ENCODE measurements around the gene HIVEP3. TPM values are rescaled to one million over a fixed set of nuclear protein-coding genes. Genes with fewer than 3 reads are reported as not detected.

HIVEP3 gene
- total and polyA plus RNA-seq, 2 of the 13 experiments (the other 11 are each of a cell fraction or from before 2014, with no cell fraction given): 0.05 TPM; not detected in 1

DNA sequence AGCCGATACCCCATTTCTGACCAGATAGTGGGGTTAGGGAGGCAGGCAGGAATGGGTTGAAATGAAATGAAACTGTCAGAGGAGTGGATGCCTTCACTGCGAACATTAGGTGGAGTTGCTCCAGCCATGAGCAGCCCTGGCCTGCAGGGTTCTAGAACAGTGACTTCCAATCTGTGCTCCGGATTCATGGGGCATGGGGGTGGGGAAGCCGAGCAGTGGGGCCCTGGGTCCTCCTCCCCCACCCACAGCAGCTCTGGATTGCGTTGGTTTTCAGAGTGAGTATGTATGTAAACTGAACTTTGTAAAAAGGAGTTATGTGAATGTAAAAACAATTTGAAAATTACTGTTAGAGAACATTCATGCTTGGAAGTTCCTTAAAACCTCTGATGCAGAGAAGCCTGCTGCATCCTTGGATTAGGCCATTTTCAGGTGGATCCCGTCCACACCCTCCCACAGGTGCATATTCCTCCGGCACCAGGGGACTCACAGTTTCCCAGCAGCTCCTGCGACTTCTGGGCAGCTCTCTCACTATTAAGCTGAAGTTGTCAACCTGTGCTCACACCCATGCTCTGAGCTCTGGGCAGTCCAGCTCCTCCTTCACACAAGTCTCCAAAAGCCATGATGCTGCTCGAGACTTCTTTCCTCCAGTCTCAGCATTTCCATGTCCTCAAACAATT, 379.8 kb downstream of the HIVEP3 start:
- H3K79me2 ChIP-seq (ENCODE audit: insufficient read depth, low read length): no peaks in the 10 kb centered on the region
- no peaks in the 10 kb centered on the region for H3K9me3 ChIP-seq (ENCODE audit: low read length)
- H3K36me3 ChIP-seq (replicated peaks in 1 of 2; ENCODE audit: control insufficient read depth in 1 of 2, insufficient read depth in 2 of 2, low read length in 2 of 2): no peaks in the 10 kb centered on the region
- no peak for TF ChIP-seq TSC22D2 (CRISPR knock-in tag; IDR thresholded peaks at IDR 0.05; ENCODE audit: borderline replicate concordance)
- TF ChIP-seq RARA (CRISPR knock-in tag; IDR thresholded peaks at IDR 0.05): no peak
- no peak for TF ChIP-seq ZNF547 (CRISPR knock-in tag; IDR thresholded peaks at IDR 0.05)
- no peak for TF ChIP-seq IKZF1 (IDR thresholded peaks at IDR 0.05)
- no peak for TF ChIP-seq ZNF614 (CRISPR knock-in tag; IDR thresholded peaks at IDR 0.05; ENCODE audit: borderline replicate concordance)
- no peak for TF ChIP-seq ZNF12 (CRISPR knock-in tag; IDR thresholded peaks at IDR 0.05)
- no peak for TF ChIP-seq ZNF224 (CRISPR knock-in tag; IDR thresholded peaks at IDR 0.05)
- TF ChIP-seq RBM39 (IDR thresholded peaks at IDR 0.05; ENCODE audit: low read depth, low read length, poor library complexity, severe bottlenecking): no peak
- no peak for TF ChIP-seq CHCHD3 (CRISPR knock-in tag; IDR thresholded peaks at IDR 0.05)
- TF ChIP-seq, protein P1, sequence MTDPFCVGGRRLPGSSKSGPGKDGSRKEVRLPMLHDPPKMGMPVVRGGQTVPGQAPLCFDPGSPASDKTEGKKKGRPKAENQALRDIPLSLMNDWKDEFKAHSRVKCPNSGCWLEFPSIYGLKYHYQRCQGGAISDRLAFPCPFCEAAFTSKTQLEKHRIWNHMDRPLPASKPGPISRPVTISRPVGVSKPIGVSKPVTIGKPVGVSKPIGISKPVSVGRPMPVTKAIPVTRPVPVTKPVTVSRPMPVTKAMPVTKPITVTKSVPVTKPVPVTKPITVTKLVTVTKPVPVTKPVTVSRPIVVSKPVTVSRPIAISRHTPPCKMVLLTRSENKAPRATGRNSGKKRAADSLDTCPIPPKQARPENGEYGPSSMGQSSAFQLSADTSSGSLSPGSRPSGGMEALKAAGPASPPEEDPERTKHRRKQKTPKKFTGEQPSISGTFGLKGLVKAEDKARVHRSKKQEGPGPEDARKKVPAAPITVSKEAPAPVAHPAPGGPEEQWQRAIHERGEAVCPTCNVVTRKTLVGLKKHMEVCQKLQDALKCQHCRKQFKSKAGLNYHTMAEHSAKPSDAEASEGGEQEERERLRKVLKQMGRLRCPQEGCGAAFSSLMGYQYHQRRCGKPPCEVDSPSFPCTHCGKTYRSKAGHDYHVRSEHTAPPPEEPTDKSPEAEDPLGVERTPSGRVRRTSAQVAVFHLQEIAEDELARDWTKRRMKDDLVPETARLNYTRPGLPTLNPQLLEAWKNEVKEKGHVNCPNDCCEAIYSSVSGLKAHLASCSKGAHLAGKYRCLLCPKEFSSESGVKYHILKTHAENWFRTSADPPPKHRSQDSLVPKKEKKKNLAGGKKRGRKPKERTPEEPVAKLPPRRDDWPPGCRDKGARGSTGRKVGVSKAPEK (CRISPR knock-in tag; IDR thresholded peaks at IDR 0.05; ENCODE audit: borderline replicate concordance): no peak
- TF ChIP-seq, protein P2, sequence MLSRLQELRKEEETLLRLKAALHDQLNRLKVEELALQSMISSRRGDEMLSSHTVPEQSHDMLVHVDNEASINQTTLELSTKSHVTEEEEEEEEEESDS (CRISPR knock-in tag; IDR thresholded peaks at IDR 0.05; ENCODE audit: borderline replicate concordance): no peak
- no peak for TF ChIP-seq ZNF451 (CRISPR knock-in tag; IDR thresholded peaks at IDR 0.05)
- no peak for TF ChIP-seq ZNF33B (CRISPR knock-in tag; IDR thresholded peaks at IDR 0.05)
- TF ChIP-seq, protein P3, sequence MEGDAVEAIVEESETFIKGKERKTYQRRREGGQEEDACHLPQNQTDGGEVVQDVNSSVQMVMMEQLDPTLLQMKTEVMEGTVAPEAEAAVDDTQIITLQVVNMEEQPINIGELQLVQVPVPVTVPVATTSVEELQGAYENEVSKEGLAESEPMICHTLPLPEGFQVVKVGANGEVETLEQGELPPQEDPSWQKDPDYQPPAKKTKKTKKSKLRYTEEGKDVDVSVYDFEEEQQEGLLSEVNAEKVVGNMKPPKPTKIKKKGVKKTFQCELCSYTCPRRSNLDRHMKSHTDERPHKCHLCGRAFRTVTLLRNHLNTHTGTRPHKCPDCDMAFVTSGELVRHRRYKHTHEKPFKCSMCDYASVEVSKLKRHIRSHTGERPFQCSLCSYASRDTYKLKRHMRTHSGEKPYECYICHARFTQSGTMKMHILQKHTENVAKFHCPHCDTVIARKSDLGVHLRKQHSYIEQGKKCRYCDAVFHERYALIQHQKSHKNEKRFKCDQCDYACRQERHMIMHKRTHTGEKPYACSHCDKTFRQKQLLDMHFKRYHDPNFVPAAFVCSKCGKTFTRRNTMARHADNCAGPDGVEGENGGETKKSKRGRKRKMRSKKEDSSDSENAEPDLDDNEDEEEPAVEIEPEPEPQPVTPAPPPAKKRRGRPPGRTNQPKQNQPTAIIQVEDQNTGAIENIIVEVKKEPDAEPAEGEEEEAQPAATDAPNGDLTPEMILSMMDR (CRISPR knock-in tag; IDR thresholded peaks at IDR 0.05): no peak
- TF ChIP-seq, protein P4, sequence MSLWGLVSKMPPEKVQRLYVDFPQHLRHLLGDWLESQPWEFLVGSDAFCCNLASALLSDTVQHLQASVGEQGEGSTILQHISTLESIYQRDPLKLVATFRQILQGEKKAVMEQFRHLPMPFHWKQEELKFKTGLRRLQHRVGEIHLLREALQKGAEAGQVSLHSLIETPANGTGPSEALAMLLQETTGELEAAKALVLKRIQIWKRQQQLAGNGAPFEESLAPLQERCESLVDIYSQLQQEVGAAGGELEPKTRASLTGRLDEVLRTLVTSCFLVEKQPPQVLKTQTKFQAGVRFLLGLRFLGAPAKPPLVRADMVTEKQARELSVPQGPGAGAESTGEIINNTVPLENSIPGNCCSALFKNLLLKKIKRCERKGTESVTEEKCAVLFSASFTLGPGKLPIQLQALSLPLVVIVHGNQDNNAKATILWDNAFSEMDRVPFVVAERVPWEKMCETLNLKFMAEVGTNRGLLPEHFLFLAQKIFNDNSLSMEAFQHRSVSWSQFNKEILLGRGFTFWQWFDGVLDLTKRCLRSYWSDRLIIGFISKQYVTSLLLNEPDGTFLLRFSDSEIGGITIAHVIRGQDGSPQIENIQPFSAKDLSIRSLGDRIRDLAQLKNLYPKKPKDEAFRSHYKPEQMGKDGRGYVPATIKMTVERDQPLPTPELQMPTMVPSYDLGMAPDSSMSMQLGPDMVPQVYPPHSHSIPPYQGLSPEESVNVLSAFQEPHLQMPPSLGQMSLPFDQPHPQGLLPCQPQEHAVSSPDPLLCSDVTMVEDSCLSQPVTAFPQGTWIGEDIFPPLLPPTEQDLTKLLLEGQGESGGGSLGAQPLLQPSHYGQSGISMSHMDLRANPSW (CRISPR knock-in tag; IDR thresholded peaks at IDR 0.05; ENCODE audit: borderline replicate concordance): no peak
- no peak for TF ChIP-seq SP1 (IDR thresholded peaks at IDR 0.05)
- TF ChIP-seq SP1 (CRISPR knock-in tag; IDR thresholded peaks at IDR 0.05): no peak
- 15% methylated on average over 8 of the region's 9 CpGs for WGBS (ENCODE audit: low lambda C conversion rate)
- POLR2A ChIA-PET: no interaction called here
- H3K27ac ChIP-seq (ENCODE audit: extremely low read length, insufficient read depth, low read length): no peak overlapping the region
- H3K4me2 ChIP-seq (ENCODE audit: low read depth, low read length): no peak overlapping the region
- FAIRE-seq (no peak), ATAC-seq (no peak), DNase-seq (ENCODE audit: low spot score) (no peak)
- H3K4me3 ChIP-seq (replicated peaks in 1 of 3; ENCODE audit: insufficient read depth in 1 of 3, low read depth in 2 of 3, low read length in 3 of 3): no peak overlapping the region
- no peaks in the 10 kb centered on the region for H4K20me1 ChIP-seq (ENCODE audit: insufficient read depth, low read length)
- no peaks in the 10 kb centered on the region for H3K4me1 ChIP-seq (ENCODE audit: insufficient read depth, low read length)
- H2AFZ ChIP-seq (ENCODE audit: low read length): no peak overlapping the region
- H3K9ac ChIP-seq (ENCODE audit: insufficient read depth, low read depth, low read length): no peak overlapping the region
- H3K27me3 ChIP-seq (ENCODE audit: control insufficient read depth in 1 of 2, insufficient read depth in 2 of 2, low read length in 2 of 2): peaks cover 6 to 42% of the 10 kb centered on the region in 2 experiments; a peak in 4 of 5 replicates
- BruUV-seq (replicated peaks): no TSS peak
- CTCF ChIA-PET (ENCODE audit: low intra/inter-chr PET ratio, low total read pairs): no interaction called here
- intact Hi-C loops (cut with micrococcal nuclease; ENCODE audit: unreplicated experiment): no loop called here
- in situ Hi-C loops (cut with HindIII; ENCODE audit: extremely low pct_ligation_motif_present, low pct_unique_long_range_greater_than_20kb): no loop called here

Measured in HepG2 (cell line).